IPS-NIHi7 (cell line): Measurements from ENCODE around the gene ZDHHC8.
A peak's percentile ranks its signal among the peaks of the same experiment; 100 is the strongest.
"Not testable (repeated sequence)": the region's sequence is repeated elsewhere in the genome, so short reads cannot be mapped to it uniquely, and the experiment has no call there.

Experiments used
- DNase-seq: peaks from one replicate; pipeline ENCODE4 v3.0.0; 2012; ENCODE audit warnings: mixed read lengths; ENCODE audit errors: extremely low spot score

ZDHHC8 gene

DNA sequence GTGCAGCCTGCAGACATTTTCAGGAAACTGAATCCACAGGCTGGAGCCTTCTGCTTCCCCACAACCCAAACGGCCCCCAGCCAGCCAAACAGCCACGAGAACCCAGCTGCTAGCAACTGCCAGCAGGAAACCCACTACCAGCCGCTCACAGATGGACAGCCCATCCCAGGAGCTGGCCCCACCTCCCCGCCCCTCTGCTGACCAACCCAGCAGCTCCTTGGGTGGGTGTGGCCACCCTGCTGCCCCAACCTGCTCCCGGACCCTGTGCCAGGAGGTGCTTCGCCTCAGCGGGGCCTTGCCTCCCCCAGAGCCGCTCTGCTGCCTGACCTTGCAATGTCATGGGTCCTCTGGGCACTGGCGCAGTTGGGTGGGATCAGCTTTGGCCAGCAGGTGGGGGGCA is 27.5 kb downstream of the ZDHHC8 start:
- DNase-seq: peak; percentile 81

DNA sequence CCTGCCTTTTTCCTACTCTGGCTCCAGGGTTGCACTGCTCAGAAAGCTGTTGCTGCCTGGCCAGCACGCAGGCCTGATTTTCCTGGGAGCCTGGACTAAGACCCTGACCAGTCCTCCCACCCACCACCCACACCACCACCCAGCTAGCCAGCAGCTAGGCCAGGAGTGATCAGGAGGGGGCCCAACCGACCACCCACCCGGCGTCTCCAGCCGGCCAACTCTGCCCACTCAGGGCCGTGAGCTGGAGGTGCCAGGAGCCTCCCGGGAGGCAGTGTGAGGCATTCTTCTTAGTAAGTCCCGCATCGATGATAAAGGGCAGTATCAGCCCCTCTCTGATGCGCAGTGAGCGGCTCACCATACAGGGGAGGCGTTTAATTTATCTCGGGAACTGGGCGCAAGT is 27.9 kb downstream of the ZDHHC8 start:
- not testable (repeated sequence) for DNase-seq

DNA sequence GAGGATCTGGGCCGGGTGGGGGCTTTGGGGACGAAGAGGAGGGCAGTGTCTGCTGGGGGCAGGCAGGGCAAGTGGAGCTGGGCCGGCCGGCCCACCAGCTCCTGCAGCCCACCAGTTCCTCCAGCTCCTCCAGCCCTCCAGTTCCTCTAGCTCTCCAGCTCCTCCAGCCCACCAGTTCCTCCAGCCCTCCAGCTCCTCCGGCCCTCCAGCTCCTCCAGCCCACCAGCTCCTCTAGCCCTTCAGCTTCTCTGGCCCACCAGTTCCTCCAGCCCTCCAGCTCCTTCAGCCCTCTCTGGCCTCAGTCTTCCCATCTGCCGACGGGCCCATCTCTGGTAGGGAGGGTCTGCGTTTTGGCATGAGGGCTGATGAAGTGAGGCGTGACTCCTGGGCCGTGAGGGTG is 28.4 kb downstream of the ZDHHC8 start:
- DNase-seq: no peak

DNA sequence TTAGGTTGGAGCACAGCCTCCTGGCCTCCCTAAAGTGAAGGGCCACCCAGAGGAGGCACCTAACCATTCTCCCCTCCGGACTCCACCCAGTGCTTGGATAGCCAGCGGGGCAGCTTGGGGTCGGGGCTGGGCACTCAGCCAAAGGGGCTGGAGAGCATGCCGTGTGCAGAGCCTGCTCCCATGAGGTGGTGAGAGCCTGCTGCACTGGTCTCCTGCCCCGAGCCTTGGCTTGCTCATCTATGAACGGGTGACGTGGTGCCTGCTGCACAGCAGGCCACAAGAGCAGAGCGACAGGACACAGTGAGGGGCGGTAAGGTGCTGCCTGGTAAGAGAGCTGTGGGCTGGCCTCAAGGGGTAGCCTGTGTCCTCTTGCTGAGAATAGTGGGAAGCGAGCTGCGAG is 33.3 kb downstream of the ZDHHC8 start:
- no peak for DNase-seq

DNA sequence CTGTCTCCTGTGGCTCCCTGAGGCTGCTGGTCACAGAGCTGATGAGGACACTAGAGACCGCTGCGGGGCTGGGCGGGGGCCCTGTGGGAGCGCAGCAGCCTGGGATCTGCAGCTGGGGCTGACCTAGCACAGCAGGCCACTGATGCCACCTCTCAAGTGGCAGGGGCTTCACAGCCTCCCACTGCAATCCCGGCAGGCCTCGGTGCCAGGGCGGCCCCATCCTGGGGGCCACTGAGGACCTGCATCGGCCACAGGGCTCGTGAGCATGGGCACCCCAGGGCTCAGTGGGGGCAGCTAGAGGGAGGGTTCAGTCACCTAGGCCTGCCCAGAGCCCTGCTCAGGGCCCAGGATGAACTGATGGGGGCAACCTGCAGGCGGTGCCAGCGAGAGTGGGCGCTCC is 33.8 kb downstream of the ZDHHC8 start:
- DNase-seq: no peak

DNA sequence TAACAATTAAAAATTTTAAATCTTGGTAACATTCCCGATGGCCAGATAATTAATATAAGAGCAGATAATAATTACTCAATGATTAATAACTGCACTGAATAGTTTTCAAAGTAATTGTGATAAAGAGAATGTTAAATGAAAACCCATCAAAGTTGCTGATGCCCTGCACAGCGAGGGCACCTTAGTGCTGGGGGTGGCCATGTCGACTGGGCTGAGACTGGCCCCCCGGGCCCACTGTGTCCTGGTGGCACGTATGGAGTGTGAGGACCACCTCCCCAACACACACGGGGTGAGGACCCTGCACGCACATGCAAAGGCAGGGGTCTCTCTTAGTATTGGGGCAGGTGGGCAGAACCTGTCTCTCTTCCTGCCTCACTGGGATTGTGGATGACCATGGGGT is 34.3 kb downstream of the ZDHHC8 start:
- no peak for DNase-seq

DNA sequence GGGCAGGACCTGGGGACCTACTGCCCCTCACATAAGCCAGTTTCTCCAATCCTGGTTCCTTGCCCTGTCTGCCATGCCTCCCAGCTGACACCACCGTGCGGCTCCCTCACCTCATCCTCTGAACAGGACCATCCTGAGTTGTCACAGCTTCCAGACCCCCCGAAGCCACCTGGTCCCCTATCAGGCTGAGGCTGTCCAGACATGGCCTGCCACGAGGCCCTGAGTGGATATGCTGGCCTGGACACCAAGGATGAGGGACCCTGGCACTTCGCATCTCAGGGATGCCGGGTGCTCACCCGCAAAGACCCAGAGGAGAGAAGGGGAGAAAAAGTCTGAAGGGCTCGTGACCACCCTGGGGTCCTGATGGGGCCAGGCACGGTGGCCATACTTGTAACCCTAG is 35.1 kb downstream of the ZDHHC8 start:
- DNase-seq: no peak

DNA sequence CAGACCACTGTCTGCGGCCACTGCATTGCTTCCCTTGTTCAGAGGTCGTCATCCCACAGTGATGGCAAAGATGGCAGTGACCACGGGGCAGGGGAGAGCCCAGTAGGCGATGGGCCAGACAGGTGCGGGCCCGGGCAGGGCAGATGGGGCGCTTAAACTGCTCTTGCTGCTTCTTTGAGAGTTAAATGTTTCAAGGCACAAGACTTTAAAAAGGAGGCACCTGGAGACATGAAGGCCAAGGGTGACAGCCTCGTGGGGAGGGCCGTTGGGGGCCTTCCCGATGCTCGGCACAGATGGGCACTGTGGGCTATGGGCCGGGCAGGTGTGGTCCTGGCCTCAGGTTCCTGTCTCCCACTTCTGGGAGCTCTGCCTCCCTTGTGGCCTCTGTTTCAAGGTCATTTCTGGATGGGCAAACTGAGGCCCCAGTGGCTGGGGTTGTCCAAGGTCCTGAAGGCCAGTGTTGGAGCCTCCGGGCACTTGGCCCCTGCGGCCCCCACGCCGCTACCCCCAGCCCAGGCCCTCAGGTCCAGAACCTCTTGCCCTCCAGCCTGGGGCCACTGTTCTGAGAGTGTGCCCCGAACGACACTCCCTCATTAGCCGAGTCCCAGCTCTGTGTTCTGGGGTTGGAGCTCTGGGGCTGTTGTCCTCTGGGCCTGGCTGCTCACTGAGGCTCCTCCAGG is 36.2 kb downstream of the ZDHHC8 start:
- no peak for DNase-seq

DNA sequence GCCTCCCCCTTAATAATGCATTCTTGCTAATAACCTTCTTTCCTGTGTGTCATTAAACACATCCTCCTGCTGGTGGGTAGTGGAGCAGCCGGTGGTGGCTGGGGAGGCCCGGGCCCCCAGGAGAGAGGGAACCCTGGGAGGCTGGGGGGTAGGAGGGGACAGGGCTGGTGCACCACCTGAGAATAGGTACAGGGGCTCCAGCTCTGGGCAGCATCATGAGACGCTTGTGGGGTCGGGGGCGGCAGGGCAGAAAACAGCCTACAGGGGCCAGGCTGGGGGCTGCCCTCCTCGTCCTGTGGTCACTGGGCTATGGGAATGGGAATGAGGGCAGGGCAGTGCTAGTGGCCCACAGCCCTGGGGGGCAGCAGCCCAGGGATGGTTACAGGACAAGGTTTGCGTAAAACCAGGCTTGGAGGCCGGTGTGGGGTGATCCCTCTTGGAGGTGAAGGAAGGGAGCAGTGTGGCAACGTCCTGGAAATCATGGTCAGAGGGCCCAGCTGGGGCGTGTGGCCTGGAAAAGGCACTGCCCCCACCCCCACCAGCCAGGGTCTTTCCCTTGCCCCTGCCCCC is 37.7 kb downstream of the ZDHHC8 start:
- DNase-seq: no peak

DNA sequence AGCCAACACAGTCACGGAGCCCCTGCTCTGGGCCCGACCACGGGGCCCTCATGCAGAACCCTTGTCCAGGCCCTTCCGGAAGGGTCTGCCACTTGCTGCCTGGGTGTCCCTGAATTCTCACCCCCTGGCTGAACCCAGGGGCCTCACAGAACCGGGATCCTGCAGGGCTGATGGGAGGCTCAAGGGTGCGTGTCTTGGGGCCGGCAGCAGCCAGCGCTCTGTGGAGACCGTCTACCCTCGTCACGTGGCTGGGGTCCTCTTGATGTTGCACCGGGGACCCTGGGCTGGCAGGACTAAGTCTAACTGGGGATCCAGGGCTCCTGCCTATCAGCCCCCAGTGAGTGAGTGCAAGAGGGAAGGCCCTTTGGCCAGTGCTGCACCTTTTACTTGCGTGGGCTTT is 38.6 kb downstream of the ZDHHC8 start:
- DNase-seq: no peak

DNA sequence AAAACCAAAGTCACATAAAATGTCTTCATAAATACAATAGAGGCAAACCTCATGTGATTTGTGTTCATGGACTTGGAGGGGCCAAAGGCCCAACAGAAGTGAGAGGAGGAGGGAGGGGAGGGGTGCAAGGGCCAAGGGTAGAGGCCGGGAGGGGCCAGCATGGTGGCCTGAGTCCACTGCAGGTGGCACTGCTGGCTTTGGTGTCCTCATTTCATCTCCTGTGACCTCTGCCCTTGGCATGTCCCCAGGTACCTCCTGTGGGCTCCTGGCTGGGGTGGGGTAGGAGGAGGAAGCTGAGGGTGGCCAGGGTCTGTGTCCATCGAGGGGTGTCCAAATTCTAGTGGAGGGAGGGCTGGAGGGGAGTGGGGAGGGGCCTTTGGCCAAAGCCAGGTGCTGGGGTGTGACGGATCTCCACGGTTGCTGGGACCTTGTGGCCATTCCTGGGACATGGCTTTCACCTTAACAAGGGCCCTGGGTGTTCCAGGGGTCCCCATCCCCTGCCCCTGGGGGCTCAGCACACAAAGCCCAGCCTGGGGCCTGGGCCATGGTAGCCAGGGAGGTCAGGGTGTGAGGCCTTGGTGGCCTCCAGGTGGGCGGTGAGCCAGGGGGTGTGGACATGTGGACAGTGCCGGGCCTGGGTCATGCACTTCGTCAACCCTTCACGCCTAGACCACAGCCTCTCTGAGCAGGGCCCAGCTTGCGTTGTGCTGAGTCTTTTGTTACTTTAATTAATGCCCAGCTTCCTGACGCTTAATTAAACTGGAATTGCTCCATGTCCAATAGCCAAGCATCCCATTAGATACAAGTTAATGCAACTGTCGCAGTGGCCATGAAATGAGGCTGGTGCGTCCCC is 39.9 kb downstream of the ZDHHC8 start:
- no peak for DNase-seq

DNA sequence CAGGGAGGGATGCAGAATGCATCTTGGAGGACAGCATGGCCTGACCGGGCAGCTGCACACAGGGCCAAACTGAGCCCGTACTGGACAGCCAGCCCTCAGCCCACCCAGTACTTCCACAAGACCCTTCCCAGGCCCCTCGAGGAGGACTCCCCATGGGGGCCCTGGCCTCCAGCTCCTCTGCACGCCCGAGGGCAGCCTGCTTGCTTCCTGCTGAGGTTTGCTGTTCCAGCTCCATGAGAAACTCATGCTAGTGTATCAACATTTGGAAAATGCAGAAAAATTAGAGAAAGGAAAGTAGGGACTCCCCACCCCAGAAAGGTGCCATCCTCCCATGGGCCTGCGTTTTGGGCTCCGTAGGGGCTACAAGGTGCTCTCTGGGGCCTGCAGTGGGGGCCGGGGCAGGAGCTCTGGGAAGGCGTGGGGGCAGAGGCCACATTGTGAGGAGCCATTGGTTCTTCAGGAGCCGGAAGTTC is 40.6 kb downstream of the ZDHHC8 start:
- no peak for DNase-seq

DNA sequence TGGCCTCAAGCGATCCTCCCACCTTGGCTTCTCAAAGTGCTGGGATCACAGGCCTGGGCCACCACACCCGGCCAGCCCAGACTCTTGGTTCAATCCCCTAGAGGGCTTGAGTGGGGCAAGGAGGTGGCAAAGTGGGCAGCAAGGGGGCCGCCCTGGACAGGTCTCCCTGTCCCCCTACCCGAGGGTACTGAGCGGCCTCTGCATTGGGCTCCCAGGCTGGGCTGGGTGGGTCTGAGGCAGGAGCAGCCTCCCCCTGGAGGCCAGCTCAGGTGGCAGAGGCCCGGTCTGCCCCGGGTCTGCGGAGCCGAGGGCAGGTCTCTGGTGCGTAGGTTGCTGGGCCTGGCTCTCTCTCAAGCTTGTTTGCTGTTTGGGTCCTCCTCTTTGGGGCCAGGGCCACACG is 41.6 kb downstream of the ZDHHC8 start:
- no peak for DNase-seq

DNA sequence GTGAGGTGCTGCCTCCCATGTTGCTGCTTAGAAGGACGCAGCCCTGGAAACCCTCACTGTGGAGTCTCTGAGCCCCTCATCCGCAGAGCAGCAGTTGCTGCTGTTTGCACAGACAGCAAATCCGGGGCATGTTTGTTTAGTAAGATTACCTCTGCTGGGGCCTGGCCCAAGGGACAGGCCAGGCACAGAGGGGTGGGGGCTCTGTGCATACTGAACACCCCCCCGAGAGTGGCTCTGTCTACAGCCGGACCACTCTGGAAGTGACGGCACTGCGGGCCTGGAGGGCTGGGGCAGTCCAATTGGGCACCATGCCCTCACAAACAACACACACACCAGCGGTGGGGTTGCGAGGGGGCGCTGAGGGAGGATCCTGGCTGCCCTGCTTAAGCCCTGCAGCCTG is 42.2 kb downstream of the ZDHHC8 start:
- no peak for DNase-seq

DNA sequence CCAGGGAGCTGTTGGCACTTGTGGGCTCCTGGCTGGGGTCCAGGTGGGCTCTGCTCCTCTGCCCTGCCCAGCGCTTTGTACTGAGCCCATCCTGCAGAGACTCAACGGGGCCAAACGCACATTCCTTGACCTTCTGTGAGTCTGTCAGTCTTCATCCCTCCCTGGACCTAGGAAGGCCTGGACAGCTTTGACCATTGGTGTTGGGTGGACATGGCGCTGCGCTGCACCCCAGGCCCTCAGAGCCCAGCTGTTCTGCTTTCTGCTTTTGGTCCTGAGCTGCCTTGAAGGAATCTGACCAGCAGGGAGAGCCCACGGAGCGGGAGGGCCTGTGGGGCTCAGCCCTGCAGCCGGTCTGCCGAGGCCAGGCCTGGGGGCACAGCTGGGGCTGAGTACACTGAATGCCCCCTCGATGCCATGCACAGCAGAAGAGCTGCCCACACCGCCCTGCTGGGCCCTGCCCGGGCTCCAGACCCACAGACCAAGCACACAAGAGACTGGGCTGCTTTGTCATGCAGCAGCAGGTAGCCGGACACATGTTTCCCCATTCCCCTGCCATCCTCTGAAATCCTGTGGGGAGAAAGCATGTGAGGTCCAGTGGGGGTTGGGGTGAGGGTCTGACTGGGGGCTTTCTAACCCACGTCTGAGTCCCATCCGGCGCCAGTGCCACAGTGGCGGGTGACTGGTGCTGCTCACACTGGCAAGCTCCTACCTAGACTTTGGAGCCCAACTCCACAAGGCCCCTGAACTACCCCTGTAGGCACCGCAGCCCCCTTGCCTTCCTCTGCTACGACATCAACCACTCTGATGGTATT is 43.4 kb downstream of the ZDHHC8 start:
- peak; percentile 53 for DNase-seq

DNA sequence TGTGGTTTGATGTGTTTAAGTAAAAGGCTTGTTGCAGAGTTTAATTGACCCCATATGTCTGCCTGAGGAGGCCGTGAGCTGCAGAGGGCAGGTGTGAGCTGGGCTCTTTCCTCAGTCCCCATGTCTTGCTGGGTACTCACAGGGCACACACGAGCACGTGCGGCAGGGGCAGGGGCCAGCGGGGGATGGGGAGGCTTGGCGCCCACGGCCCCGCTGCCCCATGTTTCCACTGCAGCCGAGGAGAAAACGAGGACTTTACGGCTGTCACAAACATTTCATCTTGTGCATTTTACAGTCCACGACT is 43.9 kb downstream of the ZDHHC8 start:
- no peak for DNase-seq

DNA sequence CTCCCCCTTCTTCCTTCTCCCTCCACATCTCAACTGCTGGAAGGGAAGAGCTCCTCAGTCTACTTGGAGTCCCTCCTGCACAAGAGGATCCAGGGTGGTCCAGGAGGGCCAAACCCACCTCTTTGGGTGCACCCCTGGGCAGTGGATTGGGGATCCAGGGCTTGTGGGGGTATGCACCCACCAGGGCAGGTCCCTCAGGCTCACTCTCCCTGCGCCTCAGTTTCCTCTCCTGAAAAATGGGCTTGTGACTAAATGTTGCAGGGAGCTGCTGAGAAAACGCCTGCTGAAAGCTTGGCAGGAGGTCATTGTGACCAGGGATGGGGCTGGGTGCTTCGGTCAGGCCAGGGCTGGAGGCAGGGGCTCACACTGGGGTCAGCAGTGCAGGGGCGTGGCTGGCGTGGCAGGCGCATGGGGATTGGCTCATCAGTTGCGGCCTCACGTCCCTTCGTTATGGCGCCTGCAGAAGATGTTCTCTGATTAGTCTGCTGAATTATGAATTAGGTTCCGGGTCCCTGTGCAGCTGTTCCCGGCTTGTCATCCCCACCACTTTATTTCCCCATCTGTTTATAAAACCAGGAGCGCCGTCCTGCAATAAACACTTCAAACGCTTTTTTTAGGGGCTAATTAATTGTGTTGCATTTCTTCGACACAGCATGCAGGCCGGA is 44.9 kb downstream of the ZDHHC8 start:
- DNase-seq: no peak

DNA sequence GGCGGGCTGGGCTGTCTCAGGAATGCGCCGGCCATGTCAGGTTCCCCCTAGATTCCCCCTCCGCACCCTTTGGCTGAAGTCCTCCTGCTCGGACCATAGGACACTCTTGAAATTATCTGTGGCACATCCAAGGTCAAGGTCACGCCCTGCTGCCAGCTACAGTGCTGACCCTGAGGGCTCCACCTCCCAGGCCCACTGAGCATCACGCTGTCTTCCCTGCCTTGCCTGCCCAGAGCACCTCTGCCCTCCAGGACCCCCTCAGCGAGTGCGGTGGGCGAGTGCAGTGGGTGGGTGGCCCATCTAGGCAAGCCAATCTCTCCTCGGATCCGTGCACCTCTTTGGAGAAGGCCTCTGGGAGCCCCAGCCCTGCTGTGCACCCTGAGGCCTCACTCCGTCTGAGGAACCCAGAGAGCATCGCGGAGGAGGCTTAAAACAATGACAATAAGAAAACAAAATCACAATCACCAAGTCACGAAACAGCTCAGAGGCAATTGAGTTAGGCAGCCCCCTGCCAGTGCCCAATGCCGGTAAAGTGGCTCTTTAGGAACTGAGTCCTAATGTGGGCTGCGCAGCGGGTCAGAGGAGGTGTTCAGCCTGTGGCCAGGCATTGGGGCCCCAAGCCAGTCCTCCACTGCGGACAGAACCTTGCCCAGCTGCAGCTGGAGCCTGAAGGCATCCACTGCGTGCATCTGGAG is 45.8 kb downstream of the ZDHHC8 start:
- DNase-seq: no peak

DNA sequence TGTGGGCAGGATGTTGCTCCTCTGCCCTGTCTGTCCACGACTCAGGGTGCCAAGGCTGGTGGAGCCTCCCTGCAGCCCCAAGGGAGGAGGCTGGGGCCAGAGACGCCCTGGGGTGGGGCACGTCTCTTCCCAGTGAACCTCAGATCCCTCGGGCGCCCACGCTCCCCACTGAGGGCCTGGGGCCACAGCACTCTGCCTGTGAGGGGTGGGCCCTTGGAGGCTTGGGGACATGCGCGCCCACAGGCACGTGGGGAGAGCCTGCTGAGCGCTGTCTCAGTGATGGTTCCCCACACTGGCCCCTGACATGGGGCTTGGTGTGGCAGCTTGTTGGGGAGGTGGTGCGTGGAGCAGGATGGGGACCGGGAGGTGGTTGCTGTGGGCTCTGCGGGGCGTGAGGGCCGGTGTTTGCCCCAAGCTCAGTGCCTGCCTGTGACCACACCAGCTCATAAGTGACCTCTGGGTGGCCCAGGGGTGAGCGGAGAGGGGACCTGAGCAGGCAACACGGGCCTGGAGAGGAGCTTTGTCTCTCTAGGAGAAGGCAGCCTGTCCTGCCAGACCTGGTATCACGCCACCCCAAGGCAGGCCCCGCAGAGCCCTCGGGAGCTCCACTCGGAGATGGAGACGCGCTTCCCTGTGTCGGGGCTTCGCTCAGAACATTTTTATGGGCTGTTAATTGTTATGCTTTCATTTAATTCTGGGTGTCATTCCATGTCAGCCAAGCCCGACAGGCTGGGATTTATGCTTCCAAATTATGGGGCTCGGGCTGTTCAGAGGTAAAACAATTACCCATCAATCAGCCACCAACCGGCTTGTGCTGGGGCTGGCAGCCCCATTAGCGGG is 46.7 kb downstream of the ZDHHC8 start:
- no peak for DNase-seq

DNA sequence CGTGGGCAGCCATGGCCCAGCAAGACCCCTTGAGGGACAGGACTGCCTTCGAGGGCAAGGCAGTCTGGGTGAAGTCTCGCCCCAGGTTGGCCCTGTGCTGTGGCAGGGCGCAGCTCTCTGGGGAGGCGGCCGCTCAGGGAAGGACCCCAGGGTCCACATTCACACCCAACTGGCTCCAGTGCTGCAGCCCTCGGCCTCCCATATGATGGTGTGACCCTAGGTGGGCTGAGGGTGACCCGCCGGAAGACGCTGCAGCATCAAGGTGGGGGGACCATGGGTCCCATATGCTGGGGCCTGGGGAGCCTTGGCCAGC is 47.3 kb downstream of the ZDHHC8 start:
- DNase-seq: no peak
